K562 (cell line): ENCODE data around the gene TTBK2. TPM values are rescaled to one million over a fixed set of nuclear protein-coding genes. Genes with fewer than 3 reads are reported as not detected.
"Not testable (repeated sequence)": the region's sequence is repeated elsewhere in the genome, so short reads cannot be mapped to it uniquely, and the experiment has no call there.

ENCODE experiments used
- ATAC-seq: fragments of 200-7000 bp; cut with Tn5 transposase; 3 replicates; pipeline ENCODE4 v1.9.1; 2020; ENCODE audit warnings: moderate library complexity
- BruUV-seq: library from RNA; stranded (reverse); fragments of 400-500 nt; replicated peaks from 2 replicates; lab custom pipeline; 2021; lab: Mats Ljungman, UMichigan
- CTCF ChIA-PET: fragments of 300-600 bp; formaldehyde crosslinking; extraction: SDS; loops from one replicate; lab custom pipeline; 2021; ENCODE audit warnings: low intra/inter-chr PET ratio; lab: Yijun Ruan, JAX
- POLR2A ChIA-PET: fragments of 300-600, 350-650 bp; sonication (Branson Sonifier 250); formaldehyde crosslinking; extraction: SDS; loops from one replicate; lab custom pipeline; 2021; ENCODE audit warnings: antibody characterized with exemption, inconsistent platforms; lab: Yijun Ruan, JAX
- DNase-seq, 4 experiments: peaks; one replicate each; pipeline versions ENCODE4 v3.0.0 to v3.0.0-alpha.2; 2011 to 2018; ENCODE audit warnings: low spot score in 3 of 4, mixed read lengths in 3 of 4; ENCODE audit errors: extremely low read depth in 1 of 4
- FAIRE-seq: peaks from 2 replicates; lab custom pipeline; 2011; peaks lifted over from hg19 to GRCh38; lab: Jason Lieb, UNC
- H2AFZ ChIP-seq: 2 replicates; pipeline ENCODE4 v1.6.0; 2011; ENCODE audit warnings: low read depth, low read length, control low read depth, inconsistent platforms
- H3K27ac ChIP-seq: fragments of 200-600 bp; 3 replicates; pipeline ENCODE4 v1.8.0; 2011; ENCODE audit warnings: low read depth, mild to moderate bottlenecking, control low read depth, inconsistent platforms, low read length, moderate library complexity, mixed read lengths; ENCODE audit errors: extremely low read depth
- H3K27me3 ChIP-seq, 2 experiments: fragments of 300-600 bp in 1 of 2; 2 replicates in 1 of 2; 3 replicates in 1 of 2; pipeline versions ENCODE4 v1.6.0 to v1.8.0; 2011; ENCODE audit warnings: inconsistent platforms in 2 of 2, low read length in 2 of 2, mild to moderate bottlenecking in 1 of 2, mixed read lengths in 1 of 2, moderate library complexity in 1 of 2; ENCODE audit not compliant: control insufficient read depth in 2 of 2, insufficient read depth in 2 of 2
- H3K36me3 ChIP-seq: fragments of 300-600 bp; 3 replicates; pipeline ENCODE4 v1.8.0; 2011; ENCODE audit warnings: mild to moderate bottlenecking, low read length, inconsistent platforms; ENCODE audit not compliant: control insufficient read depth, insufficient read depth
- H3K4me1 ChIP-seq, 2 experiments: fragments of 200-600 bp in 1 of 2; replicated peaks in 1 of 2; 2 replicates in 1 of 2; 3 replicates in 1 of 2; pipeline versions ENCODE4 v1.5.1 to v1.8.0; 2011; ENCODE audit warnings: inconsistent platforms in 2 of 2, low read length in 2 of 2, mild to moderate bottlenecking in 1 of 2, mixed read lengths in 1 of 2, moderate library complexity in 1 of 2; ENCODE audit not compliant: control insufficient read depth in 2 of 2, insufficient read depth in 2 of 2
- H3K4me2 ChIP-seq: 2 replicates; pipeline ENCODE4 v1.6.1; 2011; ENCODE audit warnings: low read length, control low read depth, inconsistent platforms, mixed read lengths; ENCODE audit not compliant: insufficient read depth
- H3K4me3 ChIP-seq: fragments of 200-600 bp; sonication (generic), shearing (Covaris generic); 2 replicates; pipeline ENCODE4 v1.5.1; 2016; ENCODE audit warnings: control low read depth, inconsistent platforms
- H3K79me2 ChIP-seq: fragments of 200-600 bp; 3 replicates; pipeline ENCODE4 v1.8.0; 2011; ENCODE audit warnings: low read length, inconsistent platforms; ENCODE audit not compliant: control insufficient read depth, insufficient read depth
- H3K9ac ChIP-seq, 2 experiments: 2 replicates each; pipeline versions ENCODE4 v1.6.0 to v1.6.1; 2011; ENCODE audit warnings: low read depth in 2 of 2, low read length in 2 of 2, control low read depth in 1 of 2, inconsistent platforms in 1 of 2, mild to moderate bottlenecking in 1 of 2, mixed read lengths in 1 of 2; ENCODE audit not compliant: insufficient read depth in 1 of 2
- H3K9me1 ChIP-seq: one replicate; pipeline ENCODE4 v1.6.0; 2011; ENCODE audit warnings: inconsistent platforms, mild to moderate bottlenecking, low read length, moderate library complexity; ENCODE audit not compliant: control insufficient read depth, insufficient read depth
- H3K9me3 ChIP-seq: replicated peaks from 2 replicates; pipeline ENCODE4 v1.5.1; 2011; ENCODE audit warnings: low read depth, low read length, inconsistent platforms; ENCODE audit not compliant: control insufficient read depth, insufficient read depth
- H4K20me1 ChIP-seq: replicated peaks from 2 replicates; pipeline ENCODE4 v1.6.1; 2011; ENCODE audit warnings: low read length, inconsistent platforms, mixed read lengths; ENCODE audit not compliant: control insufficient read depth, insufficient read depth
- GTF2A2 ChIP-seq: IDR thresholded peaks from 2 replicates; pipeline ENCODE4 v1.6.1; 2016; ENCODE audit warnings: mild to moderate bottlenecking, missing genetic modification characterization, missing compliant biosample characterization
- HNRNPH1 ChIP-seq: fragments of 200-400 bp; formaldehyde crosslinking; optimal IDR thresholded peaks from 2 replicates; pipeline ENCODE3; 2017; ENCODE audit warnings: low read depth, mild to moderate bottlenecking, low read length, moderate library complexity
- ZNF253 ChIP-seq: fragments of 250-450 bp; sonication (Bioruptor Pico); conservative IDR thresholded peaks from 2 replicates; pipeline ENCODE4 v1.6.1; 2021; ENCODE audit warnings: mild to moderate bottlenecking
- ZNF384 ChIP-seq: IDR thresholded peaks from 2 replicates; pipeline ENCODE4 v1.6.1; 2012; ENCODE audit warnings: low read depth, low read length, improper control_type of control experiment
- ZNF445 ChIP-seq: fragments of 250-450 bp; sonication (Bioruptor Pico); IDR thresholded peaks from 2 replicates; pipeline ENCODE4 v1.4.0; 2020; ENCODE audit warnings: low read depth, mild to moderate bottlenecking, moderate library complexity
- WGBS: fragments of 100-300 bp; shearing (Covaris generic); methylation state at CpG from one replicate; pipeline ENCODE4 v1.1.6; 2016; ENCODE audit warnings: low coverage, mixed read lengths; ENCODE audit not compliant: insufficient coverage; ENCODE audit errors: missing lambda C conversion rate; 5-methylcytosine and 5-hydroxymethylcytosine counted together
- in situ Hi-C: fragments of 300-500 bp; cut with MboI; formaldehyde crosslinking; loops from 4 replicates; pipeline ENCODE4 v1.15.0; 2018; ENCODE audit warnings: inconsistent platforms, mixed read lengths
- intact Hi-C: fragments of 100-400 bp; cut with micrococcal nuclease; formaldehyde crosslinking; loops from 2 replicates; pipeline ENCODE4 v1.14.2; 2022
- polyA plus RNA-seq, 8 experiments: library from polyadenylated mRNA; depleted of rRNA in 4 of 8; stranded (reverse) in 5 of 8; unstranded in 3 of 8; fragments of >200 nt; fragmentation: Nextera tagmentation in 2 of 8; fragmentation: Illumina TruSeq in 1 of 8; extraction: Ambion mirVana in 2 of 8; extraction: Trizol in 1 of 8; gene quantifications; 2 replicates each; pipeline versions ENCODE4 v1.2.1 to v1.2.3, GENCODE V29; 2011 to 2014; ENCODE audit warnings: inconsistent platforms in 1 of 8, missing spikeins in 1 of 8
- total RNA-seq, 7 experiments: library from RNA; depleted of rRNA in 6 of 7; stranded (reverse); fragments of >200 nt in 6 of 7; fragmentation: Illumina TruSeq in 2 of 7; extraction: Trizol in 2 of 7; gene quantifications; 2 replicates each; pipeline versions ENCODE4 v1.2.1 to v1.2.3, GENCODE V29; 2011 to 2021; ENCODE audit warnings: low replicate concordance in 1 of 7
- TF ChIP-seq, protein P1 (sequence below): fragments of 150-350 bp; IDR thresholded peaks from 2 replicates; pipeline ENCODE4 v1.6.1; 2014; ENCODE audit warnings: low read depth, mild to moderate bottlenecking, low read length, borderline replicate concordance
- TF ChIP-seq, protein P2 (sequence below): fragments of 450-650 bp; IDR thresholded peaks from 2 replicates; pipeline ENCODE4 v1.6.1; 2016; ENCODE audit warnings: antibody characterized with exemption
- TF ChIP-seq, protein P3 (sequence below): sonication (generic); formaldehyde crosslinking; IDR thresholded peaks from 2 replicates; pipeline ENCODE4 v1.9.0; 2022; ENCODE audit warnings: mild to moderate bottlenecking, missing genetic modification reagents

TTBK2 gene
- total and polyA plus RNA-seq, 9 of the 15 experiments (the other 6 are each of a cell fraction or from before 2014, with no cell fraction given) = 0.89 to 8.0 (median 4.8) TPM

DNA sequence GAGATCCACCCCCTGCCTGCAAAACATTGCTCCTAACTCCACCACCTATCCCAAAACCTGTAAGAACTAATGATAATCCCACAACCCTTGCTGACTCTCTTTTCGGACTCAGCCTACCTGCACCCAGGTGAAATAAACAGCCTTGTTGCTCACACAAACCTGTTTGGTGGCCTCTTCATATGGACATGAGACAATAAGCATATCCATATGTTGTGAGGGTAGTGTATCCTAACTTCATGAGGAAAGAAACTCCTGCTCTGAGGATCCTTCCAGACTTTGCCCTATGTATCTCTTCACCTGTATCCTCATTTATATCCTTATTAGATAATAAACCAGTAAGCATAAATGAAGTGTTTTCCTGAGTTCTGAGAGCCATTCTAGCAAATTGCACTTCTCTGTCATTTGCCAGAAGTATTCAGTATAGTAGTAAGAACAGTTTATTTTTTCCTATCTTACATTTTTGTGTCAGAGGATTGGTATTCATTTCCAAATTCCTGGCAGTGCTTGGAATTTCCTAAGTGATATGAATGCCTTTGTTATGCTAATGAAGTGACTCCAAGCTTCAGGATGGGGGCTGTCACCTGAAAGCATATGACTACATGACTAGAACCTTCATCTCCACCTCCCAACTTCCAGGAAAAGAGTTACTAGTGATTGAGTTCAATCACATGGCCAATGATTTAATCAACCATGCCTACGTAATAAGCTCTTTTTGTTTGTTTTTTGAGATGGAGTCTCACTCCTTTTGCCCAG is 30.2 kb downstream of the TTBK2 start (continued):
- TF ChIP-seq, protein P1, sequence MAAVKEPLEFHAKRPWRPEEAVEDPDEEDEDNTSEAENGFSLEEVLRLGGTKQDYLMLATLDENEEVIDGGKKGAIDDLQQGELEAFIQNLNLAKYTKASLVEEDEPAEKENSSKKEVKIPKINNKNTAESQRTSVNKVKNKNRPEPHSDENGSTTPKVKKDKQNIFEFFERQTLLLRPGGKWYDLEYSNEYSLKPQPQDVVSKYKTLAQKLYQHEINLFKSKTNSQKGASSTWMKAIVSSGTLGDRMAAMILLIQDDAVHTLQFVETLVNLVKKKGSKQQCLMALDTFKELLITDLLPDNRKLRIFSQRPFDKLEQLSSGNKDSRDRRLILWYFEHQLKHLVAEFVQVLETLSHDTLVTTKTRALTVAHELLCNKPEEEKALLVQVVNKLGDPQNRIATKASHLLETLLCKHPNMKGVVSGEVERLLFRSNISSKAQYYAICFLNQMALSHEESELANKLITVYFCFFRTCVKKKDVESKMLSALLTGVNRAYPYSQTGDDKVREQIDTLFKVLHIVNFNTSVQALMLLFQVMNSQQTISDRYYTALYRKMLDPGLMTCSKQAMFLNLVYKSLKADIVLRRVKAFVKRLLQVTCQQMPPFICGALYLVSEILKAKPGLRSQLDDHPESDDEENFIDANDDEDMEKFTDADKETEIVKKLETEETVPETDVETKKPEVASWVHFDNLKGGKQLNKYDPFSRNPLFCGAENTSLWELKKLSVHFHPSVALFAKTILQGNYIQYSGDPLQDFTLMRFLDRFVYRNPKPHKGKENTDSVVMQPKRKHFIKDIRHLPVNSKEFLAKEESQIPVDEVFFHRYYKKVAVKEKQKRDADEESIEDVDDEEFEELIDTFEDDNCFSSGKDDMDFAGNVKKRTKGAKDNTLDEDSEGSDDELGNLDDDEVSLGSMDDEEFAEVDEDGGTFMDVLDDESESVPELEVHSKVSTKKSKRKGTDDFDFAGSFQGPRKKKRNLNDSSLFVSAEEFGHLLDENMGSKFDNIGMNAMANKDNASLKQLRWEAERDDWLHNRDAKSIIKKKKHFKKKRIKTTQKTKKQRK = no peak
- TF ChIP-seq GTF2A2 (no peak), ZNF445 (CRISPR knock-in tag) (no peak), ZNF384 (no peak), ZNF253 (CRISPR knock-in tag) (no peak), HNRNPH1 (no peak)
- TF ChIP-seq, protein P2, sequence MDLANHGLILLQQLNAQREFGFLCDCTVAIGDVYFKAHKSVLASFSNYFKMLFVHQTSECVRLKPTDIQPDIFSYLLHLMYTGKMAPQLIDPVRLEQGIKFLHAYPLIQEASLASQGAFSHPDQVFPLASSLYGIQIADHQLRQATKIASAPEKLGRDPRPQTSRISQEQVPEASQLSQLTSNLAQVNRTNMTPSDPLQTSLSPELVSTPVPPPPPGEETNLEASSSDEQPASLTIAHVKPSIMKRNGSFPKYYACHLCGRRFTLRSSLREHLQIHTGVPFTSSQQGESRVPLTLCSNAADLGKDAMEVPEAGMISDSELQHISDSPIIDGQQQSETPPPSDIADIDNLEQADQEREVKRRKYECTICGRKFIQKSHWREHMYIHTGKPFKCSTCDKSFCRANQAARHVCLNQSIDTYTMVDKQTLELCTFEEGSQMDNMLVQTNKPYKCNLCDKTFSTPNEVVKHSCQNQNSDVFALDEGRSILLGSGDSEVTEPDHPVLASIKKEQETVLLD = no peak
- TF ChIP-seq, protein P3, sequence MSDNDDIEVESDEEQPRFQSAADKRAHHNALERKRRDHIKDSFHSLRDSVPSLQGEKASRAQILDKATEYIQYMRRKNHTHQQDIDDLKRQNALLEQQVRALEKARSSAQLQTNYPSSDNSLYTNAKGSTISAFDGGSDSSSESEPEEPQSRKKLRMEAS (CRISPR knock-in tag) = no peak

DNA sequence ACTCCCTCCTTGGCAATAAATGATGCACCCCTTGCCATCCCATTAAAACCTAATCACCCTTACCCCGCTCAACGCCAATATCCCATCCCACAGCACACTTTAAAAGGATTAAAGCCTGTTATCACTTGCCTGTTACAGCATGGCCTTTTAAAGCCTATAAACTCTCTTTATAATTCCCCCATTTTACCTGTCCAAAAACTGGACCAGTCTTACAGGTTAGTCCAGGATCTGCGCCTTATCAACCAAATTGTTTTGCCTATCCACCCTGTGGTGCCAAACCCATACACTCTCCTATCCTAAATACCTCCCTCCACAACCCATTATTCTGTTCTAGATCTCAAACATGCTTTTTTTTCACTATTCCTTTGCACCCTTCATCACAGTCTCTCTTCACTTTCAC is 33.2 kb downstream of the TTBK2 start:
- H3K36me3 ChIP-seq, H3K4me1 ChIP-seq, H2AFZ ChIP-seq, H4K20me1 ChIP-seq, H3K27ac ChIP-seq, ATAC-seq, H3K27me3 ChIP-seq, in situ Hi-C loops, FAIRE-seq, H3K9me1 ChIP-seq, H3K9ac ChIP-seq, DNase-seq, H3K79me2 ChIP-seq, H3K4me3 ChIP-seq, intact Hi-C loops, POLR2A ChIA-PET, BruUV-seq, H3K9me3 ChIP-seq, CTCF ChIA-PET, H3K4me2 ChIP-seq: not testable (repeated sequence)
- WGBS = 47% methylated on average over 3 of the region's 3 CpGs
